ENCODE data around the gene AATK. TPM values are rescaled to one million over a fixed set of nuclear protein-coding genes. Genes with fewer than 3 reads are reported as not detected.

The AATK gene
- total and polyA plus RNA-seq, 4 donors: 2.9 to 15.1 (median 9.1) TPM

- intact Hi-C loops (cut with DNase I): no loop called here
- no peak for DNase-seq
- ATAC-seq (ENCODE audit: low FRiP score): no peak
- 88 to 94% methylated on average over 12 of the region's 12 CpGs for WGBS, 2 donors
- no peak overlapping the region for H3K4me3 ChIP-seq (ENCODE audit: low read length in 2 of 2)
- no peaks in the 10 kb centered on the region for H3K9me3 ChIP-seq (ENCODE audit: control insufficient read depth, low read length)
- no peaks in the 10 kb centered on the region for H3K27me3 ChIP-seq (ENCODE audit: control insufficient read depth in 1 of 2, insufficient read depth in 2 of 2, low read length in 1 of 2)
- H3K36me3 ChIP-seq (ENCODE audit: control insufficient read depth in 1 of 2, insufficient read depth in 2 of 2, low read length in 1 of 2): no peaks in the 10 kb centered on the region
- H3K27ac ChIP-seq (ENCODE audit: low read depth in 1 of 2, low read length in 2 of 2): no peak overlapping the region
- H3K4me1 ChIP-seq (ENCODE audit: control insufficient read depth in 1 of 2, insufficient read depth in 2 of 2, low read length in 2 of 2): no peaks in the 10 kb centered on the region
Measured at GRCh38 chr17:81206657-81207056, 40.6 kb upstream of the AATK start.

GRCh38 chr17:81206166-81206565 lies 40.1 kb upstream of the AATK start:
- intact Hi-C loops (cut with DNase I): no loop called here
- ATAC-seq (ENCODE audit: low FRiP score): peak; percentile 69
- H3K27me3 ChIP-seq (ENCODE audit: control insufficient read depth in 1 of 2, insufficient read depth in 2 of 2, low read length in 1 of 2): no peaks in the 10 kb centered on the region
- no peaks in the 10 kb centered on the region for H3K4me1 ChIP-seq (ENCODE audit: control insufficient read depth in 1 of 2, insufficient read depth in 2 of 2, low read length in 2 of 2)
- H3K36me3 ChIP-seq (ENCODE audit: control insufficient read depth in 1 of 2, insufficient read depth in 2 of 2, low read length in 1 of 2): no peaks in the 10 kb centered on the region
- DNase-seq: no peak
- 11 to 13% methylated on average over 4 of the region's 4 CpGs for WGBS, 2 donors
- no peaks in the 10 kb centered on the region for H3K9me3 ChIP-seq (ENCODE audit: control insufficient read depth, low read length)
- H3K4me3 ChIP-seq (ENCODE audit: low read length in 2 of 2): no peak overlapping the region
- no peak overlapping the region for H3K27ac ChIP-seq (ENCODE audit: low read depth in 1 of 2, low read length in 2 of 2)

- intact Hi-C loops (cut with DNase I): no loop called here
- H3K36me3 ChIP-seq (ENCODE audit: control insufficient read depth in 1 of 2, insufficient read depth in 2 of 2, low read length in 1 of 2): no peaks in the 10 kb centered on the region
- no peak overlapping the region for H3K27ac ChIP-seq (ENCODE audit: low read depth in 1 of 2, low read length in 2 of 2)
- H3K9me3 ChIP-seq (ENCODE audit: control insufficient read depth, low read length): no peaks in the 10 kb centered on the region
- H3K4me3 ChIP-seq (ENCODE audit: low read length in 2 of 2): no peak overlapping the region
- WGBS, 2 donors: 85 to 86% methylated on average over 10 of the region's 10 CpGs
- H3K4me1 ChIP-seq (ENCODE audit: control insufficient read depth in 1 of 2, insufficient read depth in 2 of 2, low read length in 2 of 2): no peaks in the 10 kb centered on the region
- DNase-seq (no peak), ATAC-seq (ENCODE audit: low FRiP score) (no peak)
- H3K27me3 ChIP-seq (ENCODE audit: control insufficient read depth in 1 of 2, insufficient read depth in 2 of 2, low read length in 1 of 2): no peaks in the 10 kb centered on the region
Measured at GRCh38 chr17:81204578-81204977, 38.6 kb upstream of the AATK start.

- intact Hi-C loops (cut with DNase I): no loop called here
Measured at GRCh38 chr17:81203136-81203535, 37.1 kb upstream of the AATK start.

GRCh38 chr17:81202318-81202717 lies 36.3 kb upstream of the AATK start:
- Histone ChIP-seq H3K27ac (ENCODE audit: low read depth in 1 of 2, low read length in 2 of 2) (no peak overlapping the region), H3K27me3 (ENCODE audit: control insufficient read depth in 1 of 2, insufficient read depth in 2 of 2, low read length in 1 of 2) (no peaks in the 10 kb centered on the region), H3K4me1 (ENCODE audit: control insufficient read depth in 1 of 2, insufficient read depth in 2 of 2, low read length in 2 of 2) (no peaks in the 10 kb centered on the region), H3K9me3 (ENCODE audit: control insufficient read depth, low read length) (no peaks in the 10 kb centered on the region), H3K36me3 (ENCODE audit: control insufficient read depth in 1 of 2, insufficient read depth in 2 of 2, low read length in 1 of 2) (no peaks in the 10 kb centered on the region), H3K4me3 (ENCODE audit: low read length in 2 of 2) (no peak overlapping the region)
- intact Hi-C loops (cut with DNase I): no loop called here
- DNase-seq: no peak
- no peak for ATAC-seq (ENCODE audit: low FRiP score)
- 95 to 99% methylated on average over 10 of the region's 10 CpGs for WGBS, 2 donors

More at GRCh38 chr17:81203136-81203535, 37.1 kb upstream of the AATK start:
- no peaks in the 10 kb centered on the region for H3K9me3 ChIP-seq (ENCODE audit: control insufficient read depth, low read length)
- no peak for DNase-seq
- H3K27ac ChIP-seq (ENCODE audit: low read depth in 1 of 2, low read length in 2 of 2): no peak overlapping the region
- H3K4me1 ChIP-seq (ENCODE audit: control insufficient read depth in 1 of 2, insufficient read depth in 2 of 2, low read length in 2 of 2): no peaks in the 10 kb centered on the region
- ATAC-seq (ENCODE audit: low FRiP score): no peak
- H3K4me3 ChIP-seq (ENCODE audit: low read length in 2 of 2): no peak overlapping the region
- no peaks in the 10 kb centered on the region for H3K36me3 ChIP-seq (ENCODE audit: control insufficient read depth in 1 of 2, insufficient read depth in 2 of 2, low read length in 1 of 2)
- WGBS, 2 donors: 96 to 97% methylated on average over 20 of the region's 20 CpGs
- no peaks in the 10 kb centered on the region for H3K27me3 ChIP-seq (ENCODE audit: control insufficient read depth in 1 of 2, insufficient read depth in 2 of 2, low read length in 1 of 2)

- WGBS, 2 donors: 78 to 79% methylated on average over 27 of the region's 27 CpGs
- H3K27me3 ChIP-seq (ENCODE audit: control insufficient read depth in 1 of 2, insufficient read depth in 2 of 2, low read length in 1 of 2): no peaks in the 10 kb centered on the region
- intact Hi-C loops (cut with DNase I): no loop called here
- ATAC-seq (ENCODE audit: low FRiP score) (no peak), DNase-seq (peak in 1 of 2 donors; percentile 69)
- no peak overlapping the region for H3K4me3 ChIP-seq (ENCODE audit: low read length in 2 of 2)
- no peaks in the 10 kb centered on the region for H3K4me1 ChIP-seq (ENCODE audit: control insufficient read depth in 1 of 2, insufficient read depth in 2 of 2, low read length in 2 of 2)
- H3K9me3 ChIP-seq (ENCODE audit: control insufficient read depth, low read length): no peaks in the 10 kb centered on the region
- H3K36me3 ChIP-seq (ENCODE audit: control insufficient read depth in 1 of 2, insufficient read depth in 2 of 2, low read length in 1 of 2): no peaks in the 10 kb centered on the region
- no peak overlapping the region for H3K27ac ChIP-seq (ENCODE audit: low read depth in 1 of 2, low read length in 2 of 2)
Measured at GRCh38 chr17:81200695-81201580, 34.9 kb upstream of the AATK start.

- Histone ChIP-seq H3K9me3 (ENCODE audit: control insufficient read depth, low read length) (no peaks in the 10 kb centered on the region), H3K4me3 (ENCODE audit: low read length in 2 of 2) (no peak overlapping the region), H3K27ac (ENCODE audit: low read depth in 1 of 2, low read length in 2 of 2) (no peak overlapping the region), H3K4me1 (ENCODE audit: control insufficient read depth in 1 of 2, insufficient read depth in 2 of 2, low read length in 2 of 2) (no peaks in the 10 kb centered on the region), H3K27me3 (ENCODE audit: control insufficient read depth in 1 of 2, insufficient read depth in 2 of 2, low read length in 1 of 2) (no peaks in the 10 kb centered on the region), H3K36me3 (ENCODE audit: control insufficient read depth in 1 of 2, insufficient read depth in 2 of 2, low read length in 1 of 2) (no peaks in the 10 kb centered on the region)
- ATAC-seq (ENCODE audit: low FRiP score) (no peak), DNase-seq (no peak)
- 93% methylated on average over 18 of the region's 18 CpGs for WGBS, 2 donors
- intact Hi-C loops (cut with DNase I): no loop called here
Measured at GRCh38 chr17:81200201-81200600, 34.2 kb upstream of the AATK start.

- H3K9me3 ChIP-seq (ENCODE audit: control insufficient read depth, low read length): no peaks in the 10 kb centered on the region
- no peak overlapping the region for H3K4me3 ChIP-seq (ENCODE audit: low read length in 2 of 2)
- DNase-seq (no peak), ATAC-seq (ENCODE audit: low FRiP score) (no peak)
- intact Hi-C loops (cut with DNase I): no loop called here
- H3K27me3 ChIP-seq (ENCODE audit: control insufficient read depth in 1 of 2, insufficient read depth in 2 of 2, low read length in 1 of 2): no peaks in the 10 kb centered on the region
- H3K4me1 ChIP-seq (ENCODE audit: control insufficient read depth in 1 of 2, insufficient read depth in 2 of 2, low read length in 2 of 2): no peaks in the 10 kb centered on the region
- H3K27ac ChIP-seq (ENCODE audit: low read depth in 1 of 2, low read length in 2 of 2): no peak overlapping the region
- H3K36me3 ChIP-seq (ENCODE audit: control insufficient read depth in 1 of 2, insufficient read depth in 2 of 2, low read length in 1 of 2): no peaks in the 10 kb centered on the region
- 92 to 95% methylated on average over 17 to 18 of the region's 18 CpGs for WGBS, 2 donors
Measured at GRCh38 chr17:81199482-81199830, 33.4 kb upstream of the AATK start.

GRCh38 chr17:81198826-81199481 lies 32.9 kb upstream of the AATK start:
- intact Hi-C loops (cut with DNase I): no loop called here
- H3K36me3 ChIP-seq (ENCODE audit: control insufficient read depth in 1 of 2, insufficient read depth in 2 of 2, low read length in 1 of 2): no peaks in the 10 kb centered on the region
- H3K9me3 ChIP-seq (ENCODE audit: control insufficient read depth, low read length): no peaks in the 10 kb centered on the region
- no peak for DNase-seq
- 94 to 96% methylated on average over 22 of the region's 22 CpGs for WGBS, 2 donors
- no peak for ATAC-seq (ENCODE audit: low FRiP score)
- no peaks in the 10 kb centered on the region for H3K27me3 ChIP-seq (ENCODE audit: control insufficient read depth in 1 of 2, insufficient read depth in 2 of 2, low read length in 1 of 2)
- H3K27ac ChIP-seq (ENCODE audit: low read depth in 1 of 2, low read length in 2 of 2): no peak overlapping the region
- no peaks in the 10 kb centered on the region for H3K4me1 ChIP-seq (ENCODE audit: control insufficient read depth in 1 of 2, insufficient read depth in 2 of 2, low read length in 2 of 2)
- no peak overlapping the region for H3K4me3 ChIP-seq (ENCODE audit: low read length in 2 of 2)

All from aorta (tissue), 5 donors.